ENCODE results near the gene IFNA2. TPM values are rescaled to one million over a fixed set of nuclear protein-coding genes. Genes with fewer than 3 reads are reported as not detected.
"Not testable (repeated sequence)": the region's sequence is repeated elsewhere in the genome, so short reads cannot be mapped to it uniquely, and the experiment has no call there.

IFNA2 gene
- total RNA-seq: not detected in 2 replicates

- no peak for DNase-seq (ENCODE audit: low read depth, low spot score)
These were observed at the start of gene IFNA2 for GRCh38 chr9:21385131-21385670. Gene IFNA2, minus strand, starts transcription at chr9:21385398. Its CDS starts 69 bp downstream, at chr9:21385329.

- not testable (repeated sequence) for DNase-seq (ENCODE audit: low read depth, low spot score)
These were observed 49.8 kb upstream of the IFNA2 start for GRCh38 chr9:21435015-21435383.

GRCh38 chr9:21434202-21435014 lies 49.2 kb upstream of the IFNA2 start:
- DNase-seq (ENCODE audit: low read depth, low spot score): peak; percentile 44

GRCh38 chr9:21432672-21433425 lies 47.7 kb upstream of the IFNA2 start:
- no peak for DNase-seq (ENCODE audit: low read depth, low spot score)

GRCh38 chr9:21429191-21429590 lies 44.0 kb upstream of the IFNA2 start:
- DNase-seq (ENCODE audit: low read depth, low spot score): no peak

- no peak for DNase-seq (ENCODE audit: low read depth, low spot score)
These were observed 43.0 kb upstream of the IFNA2 start for GRCh38 chr9:21428235-21428634.

GRCh38 chr9:21415493-21416267 lies 30.5 kb upstream of the IFNA2 start:
- DNase-seq (ENCODE audit: low read depth, low spot score): no peak

- DNase-seq (ENCODE audit: low read depth, low spot score): no peak
These were observed 29.2 kb upstream of the IFNA2 start for GRCh38 chr9:21414220-21414940.

- no peak for DNase-seq (ENCODE audit: low read depth, low spot score)
These were observed 28.4 kb upstream of the IFNA2 start for GRCh38 chr9:21413624-21414023.

GRCh38 chr9:21413151-21413550 lies 28.0 kb upstream of the IFNA2 start:
- DNase-seq (ENCODE audit: low read depth, low spot score): no peak

GRCh38 chr9:21412107-21412506 lies 26.9 kb upstream of the IFNA2 start:
- no peak for DNase-seq (ENCODE audit: low read depth, low spot score)

- no peak for DNase-seq (ENCODE audit: low read depth, low spot score)
These were observed 23.6 kb upstream of the IFNA2 start, which contains the start of gene IFNA8 for GRCh38 chr9:21408817-21409216. Gene IFNA8, plus strand, starts transcription at chr9:21409117. Its CDS starts 60 bp downstream, at chr9:21409177.

- no peak for DNase-seq (ENCODE audit: low read depth, low spot score)
These were observed 18.9 kb upstream of the IFNA2 start for GRCh38 chr9:21404146-21404545.

- DNase-seq (ENCODE audit: low read depth, low spot score): no peak
These were observed 17.4 kb upstream of the IFNA2 start for GRCh38 chr9:21402386-21403251.

- no peak for DNase-seq (ENCODE audit: low read depth, low spot score)
These were observed 14.8 kb upstream of the IFNA2 start for GRCh38 chr9:21399956-21400355.

GRCh38 chr9:21398955-21399489 lies 13.8 kb upstream of the IFNA2 start:
- DNase-seq (ENCODE audit: low read depth, low spot score): no peak

GRCh38 chr9:21395778-21396717 lies 10.8 kb upstream of the IFNA2 start:
- DNase-seq (ENCODE audit: low read depth, low spot score): no peak

GRCh38 chr9:21392270-21392669 lies 7.1 kb upstream of the IFNA2 start:
- DNase-seq (ENCODE audit: low read depth, low spot score): no peak
